CD4-positive, alpha-beta T cell treated with Interleukin-4 for 4 hours (primary cell): ENCODE measurements around the gene ZBTB17.
"Not testable (repeated sequence)": the region's sequence is repeated elsewhere in the genome, so short reads cannot be mapped to it uniquely, and the experiment has no call there.

Source experiments
- DNase-seq: peaks from one replicate; pipeline ENCODE4 v3.0.0-alpha.2; 2020

The ZBTB17 gene

GRCh38 chr1:16010837-16011236, 34.9 kb upstream of the ZBTB17 start:
- no peak for DNase-seq

GRCh38 chr1:16009678-16010077, 33.8 kb upstream of the ZBTB17 start:
- no peak for DNase-seq

GRCh38 chr1:16009030-16009460, 33.1 kb upstream of the ZBTB17 start:
- peak; percentile 61 for DNase-seq

- DNase-seq: no peak
These were observed 31.9 kb upstream of the ZBTB17 start for GRCh38 chr1:16007671-16008341.

GRCh38 chr1:16006552-16007485, 30.9 kb upstream of the ZBTB17 start:
- DNase-seq: no peak

- no peak for DNase-seq
These were observed 30.1 kb upstream of the ZBTB17 start for GRCh38 chr1:16006010-16006409.

- DNase-seq: no peak
These were observed 29.7 kb upstream of the ZBTB17 start for GRCh38 chr1:16005597-16005996.

- DNase-seq: not testable (repeated sequence)
These were observed 25.4 kb upstream of the ZBTB17 start for GRCh38 chr1:16001274-16001673.

GRCh38 chr1:15998929-15999328, 23.0 kb upstream of the ZBTB17 start:
- DNase-seq: no peak

- DNase-seq: no peak
These were observed 21.9 kb upstream of the ZBTB17 start for GRCh38 chr1:15997637-15998280.

GRCh38 chr1:15997076-15997585, 21.2 kb upstream of the ZBTB17 start:
- DNase-seq: no peak

- DNase-seq: peak; percentile 26
These were observed 18.9 kb upstream of the ZBTB17 start for GRCh38 chr1:15994590-15995351.

- no peak for DNase-seq
These were observed 18.2 kb upstream of the ZBTB17 start for GRCh38 chr1:15994081-15994480.

- no peak for DNase-seq
These were observed 17.8 kb upstream of the ZBTB17 start for GRCh38 chr1:15993666-15994065.

GRCh38 chr1:15992582-15993500, 16.9 kb upstream of the ZBTB17 start:
- DNase-seq: no peak

- no peak for DNase-seq
These were observed 16.3 kb upstream of the ZBTB17 start for GRCh38 chr1:15992187-15992553.

- no peak for DNase-seq
These were observed 15.7 kb upstream of the ZBTB17 start for GRCh38 chr1:15991427-15992186.

GRCh38 chr1:15989776-15990175, 13.9 kb upstream of the ZBTB17 start:
- no peak for DNase-seq

GRCh38 chr1:15988856-15989736, 13.2 kb upstream of the ZBTB17 start:
- no peak for DNase-seq
